ENCODE results near the gene SLC35A5.

The SLC35A5 gene

GRCh38 chr3:112606098-112606497 lies 44.3 kb downstream of the SLC35A5 start:
- TF ChIP-seq CTCF (IDR thresholded peaks at IDR 0.05; ENCODE audit: low read depth, low read length, missing control alignments), result no peak
- DNase-seq, result no peak
- H3K36me3 ChIP-seq (replicated peaks), result peaks cover 43% of the 10 kb centered on the region
- H3K27ac ChIP-seq, result peak overlapping the region; percentile 91
- in situ Hi-C loops (cut with HindIII; ENCODE audit: low pct_ligation_motif_present, low sequenced_read_pairs), result no loop called here
- H3K27me3 ChIP-seq (replicated peaks), result no peaks in the 10 kb centered on the region
- no peak overlapping the region for H3K4me3 ChIP-seq (ENCODE audit: low read depth, low read length)

GRCh38 chr3:112607863-112608262 lies 46.0 kb downstream of the SLC35A5 start:
- in situ Hi-C loops (cut with HindIII; ENCODE audit: low pct_ligation_motif_present, low sequenced_read_pairs), result no loop called here
- no peak overlapping the region for H3K4me3 ChIP-seq (ENCODE audit: low read depth, low read length)
- no peak for DNase-seq
- peaks cover 52% of the 10 kb centered on the region for H3K36me3 ChIP-seq (replicated peaks)
- no peaks in the 10 kb centered on the region for H3K27me3 ChIP-seq (replicated peaks)
- TF ChIP-seq CTCF (IDR thresholded peaks at IDR 0.05; ENCODE audit: low read depth, low read length, missing control alignments), result no peak
- H3K27ac ChIP-seq, result no peak overlapping the region

- Histone ChIP-seq H3K4me3 (ENCODE audit: low read depth, low read length) (no peak overlapping the region), H3K27me3 (replicated peaks) (no peaks in the 10 kb centered on the region), H3K27ac (no peak overlapping the region), H3K36me3 (replicated peaks) (peaks cover 68% of the 10 kb centered on the region)
- no peak for TF ChIP-seq CTCF (IDR thresholded peaks at IDR 0.05; ENCODE audit: low read depth, low read length, missing control alignments)
- DNase-seq, result peak; percentile 24
- in situ Hi-C loops (cut with HindIII; ENCODE audit: low pct_ligation_motif_present, low sequenced_read_pairs), result no loop called here
Measured at GRCh38 chr3:112610121-112610520, 48.3 kb downstream of the SLC35A5 start.

GRCh38 chr3:112611752-112612515 lies 50.1 kb downstream of the SLC35A5 start:
- DNase-seq, result no peak
- Histone ChIP-seq H3K36me3 (replicated peaks) (peaks cover 72% of the 10 kb centered on the region), H3K27me3 (replicated peaks) (no peaks in the 10 kb centered on the region), H3K27ac (no peak overlapping the region), H3K4me3 (ENCODE audit: low read depth, low read length) (no peak overlapping the region)
- no peak for TF ChIP-seq CTCF (IDR thresholded peaks at IDR 0.05; ENCODE audit: low read depth, low read length, missing control alignments)
- in situ Hi-C loops (cut with HindIII; ENCODE audit: low pct_ligation_motif_present, low sequenced_read_pairs), result no loop called here

- H3K27ac ChIP-seq, result no peak overlapping the region
- no peaks in the 10 kb centered on the region for H3K27me3 ChIP-seq (replicated peaks)
- H3K36me3 ChIP-seq (replicated peaks), result peaks cover 70% of the 10 kb centered on the region
- in situ Hi-C loops (cut with HindIII; ENCODE audit: low pct_ligation_motif_present, low sequenced_read_pairs), result no loop called here
- H3K4me3 ChIP-seq (ENCODE audit: low read depth, low read length), result no peak overlapping the region
- no peak for DNase-seq
- no peak for TF ChIP-seq CTCF (IDR thresholded peaks at IDR 0.05; ENCODE audit: low read depth, low read length, missing control alignments)
Measured at GRCh38 chr3:112615989-112616731, 54.3 kb downstream of the SLC35A5 start.

Measured in brain microvascular endothelial cell (primary cell).